ENCODE results near the gene SETD7. TPM values are rescaled to one million over a fixed set of nuclear protein-coding genes. Genes with fewer than 3 reads are reported as not detected.

SETD7 gene
- 23.0 and 28.2 TPM in 2 replicates for total RNA-seq (2014; rRNA removed; shearing (Covaris generic); ENCODE audit: low replicate concordance)

DNA sequence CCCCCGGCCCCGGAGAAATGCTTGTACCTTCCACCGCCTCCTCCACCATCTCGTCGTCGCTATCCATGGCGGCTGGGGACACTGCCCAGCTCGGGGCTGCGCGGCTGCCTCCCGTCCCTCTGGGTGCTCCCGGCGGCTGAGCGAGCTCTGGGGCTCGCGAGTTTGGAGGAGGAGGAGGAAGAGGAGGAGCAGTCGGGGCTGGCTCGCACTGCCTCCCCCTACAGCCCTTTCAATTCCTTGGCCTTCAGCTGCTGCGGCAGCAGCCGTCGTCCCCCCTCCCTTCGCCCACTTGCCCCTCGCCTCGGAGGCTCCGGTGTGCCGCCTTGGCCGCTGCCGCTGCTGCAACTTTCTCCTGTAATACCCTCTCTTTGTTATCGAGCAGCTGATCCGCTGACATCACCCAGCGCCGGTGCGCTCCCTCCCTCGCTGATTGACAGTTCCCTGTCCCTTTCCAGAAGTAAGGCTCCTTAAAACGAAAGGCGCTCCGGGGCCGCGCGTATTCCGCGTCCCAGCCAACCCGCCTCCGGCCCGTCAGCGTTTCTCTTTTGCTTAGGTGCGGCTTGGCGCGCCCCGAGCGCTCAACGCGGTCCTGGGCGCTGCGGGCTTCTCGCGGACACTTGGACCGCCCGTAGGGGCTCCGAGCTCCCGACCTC is at the start of gene SETD7:
Gene SETD7, minus strand, starts transcription at position 149 of the 653 bp plus-strand sequence. Its CDS starts 82 bp downstream, at position 67.
- Histone ChIP-seq H3K9me3 (no peaks in the 10 kb centered on the region), H3K27me3 (no peaks in the 10 kb centered on the region), H3K36me3 (no peaks in the 10 kb centered on the region), H3K4me3 (peak within 1 kb of the TSS; percentile 71)
- DNase-seq, result peak; percentile 72

DNA sequence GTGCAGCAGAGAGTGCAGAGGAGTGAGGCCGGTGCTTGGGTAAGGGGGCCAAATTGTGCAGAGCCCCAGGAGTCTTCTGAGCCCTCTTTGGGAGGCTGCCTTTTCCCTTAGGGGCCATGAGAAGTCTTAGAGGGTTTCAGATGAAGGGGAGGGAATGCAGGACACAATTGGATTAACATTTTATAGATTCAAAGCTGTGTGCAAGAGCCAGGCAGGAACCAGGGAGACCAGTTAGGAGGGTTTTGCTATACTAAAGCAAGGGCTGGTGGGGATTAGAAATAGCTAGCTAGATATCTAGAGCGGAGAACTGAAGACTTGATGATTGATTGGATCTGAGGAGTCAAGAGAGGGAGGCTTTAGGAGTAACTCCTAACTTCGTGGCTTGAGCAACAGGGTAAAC is 49.5 kb upstream of the SETD7 start:
- Histone ChIP-seq H3K36me3 (no peaks in the 10 kb centered on the region), H3K9me3 (no peaks in the 10 kb centered on the region), H3K27me3 (no peaks in the 10 kb centered on the region), H3K4me3 (no peak overlapping the region)
- DNase-seq, result no peak

DNA sequence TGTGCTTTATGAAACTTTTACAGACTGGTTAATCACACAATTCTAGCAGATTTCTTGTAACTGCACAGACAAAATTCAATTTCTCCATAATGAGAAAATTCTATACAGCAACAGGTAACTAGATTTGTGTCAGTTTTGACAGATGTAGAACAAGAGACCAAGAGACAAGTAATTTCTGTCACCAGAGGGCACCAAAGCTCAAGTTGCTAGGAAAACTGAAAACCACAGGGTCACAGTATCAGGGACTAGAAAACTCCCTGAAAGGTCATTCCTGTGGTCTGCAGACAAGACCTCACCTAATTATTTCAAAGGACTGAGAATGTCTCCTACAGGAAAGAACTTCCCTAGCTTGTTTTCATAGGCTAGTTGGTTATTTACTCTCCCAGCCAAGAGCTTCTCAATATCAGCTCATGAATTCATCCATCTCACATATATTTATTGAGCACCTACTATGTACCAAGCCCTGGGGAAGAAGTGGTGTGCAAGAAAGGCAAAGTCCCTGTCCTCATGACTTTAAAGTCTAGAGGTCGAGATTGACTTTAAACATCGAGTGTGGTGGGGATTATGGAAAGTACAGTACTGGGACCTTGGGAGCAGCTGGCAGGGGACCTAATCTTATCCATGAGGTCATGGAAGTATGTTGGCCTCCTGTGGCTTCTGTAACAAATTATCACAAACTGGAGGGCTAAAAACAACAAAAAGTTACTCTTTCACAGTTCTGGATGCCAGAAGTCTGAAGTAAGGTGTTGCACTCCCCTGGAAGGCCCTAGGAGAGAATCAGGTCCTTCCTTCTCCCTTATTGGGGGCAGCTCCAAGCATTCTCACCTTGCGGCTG is 47.8 kb upstream of the SETD7 start:
- no peak overlapping the region for H3K4me3 ChIP-seq
- H3K36me3 ChIP-seq, result no peaks in the 10 kb centered on the region
- H3K27me3 ChIP-seq, result no peaks in the 10 kb centered on the region
- DNase-seq, result no peak
- no peaks in the 10 kb centered on the region for H3K9me3 ChIP-seq

DNA sequence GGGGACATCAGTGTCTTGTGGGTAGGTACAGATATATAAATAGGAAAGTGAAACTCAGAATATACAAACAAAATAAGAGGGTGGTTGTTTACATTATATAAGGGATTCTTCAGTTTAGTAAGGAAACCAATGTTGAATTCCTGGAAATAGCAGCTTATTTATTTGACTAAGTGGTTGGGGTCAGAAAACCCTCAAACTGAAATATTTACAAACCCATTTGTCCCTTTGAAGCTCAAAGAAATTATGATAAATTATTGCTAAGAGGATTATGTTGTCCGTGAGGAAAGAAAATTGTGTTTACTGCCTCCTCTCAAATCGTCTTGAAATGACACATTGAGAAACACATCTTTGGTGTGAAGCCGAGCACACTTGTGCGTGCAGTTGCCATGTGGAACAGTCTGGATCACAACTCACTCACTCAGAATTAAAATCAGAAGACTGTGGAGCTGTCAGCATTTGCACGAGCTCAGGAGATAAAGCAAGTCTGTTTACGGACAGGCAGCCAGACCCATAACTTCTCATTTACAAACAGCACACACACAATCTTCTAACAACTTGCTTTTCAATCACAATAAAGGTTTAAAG is 46.8 kb upstream of the SETD7 start:
- no peak for DNase-seq
- Histone ChIP-seq H3K9me3 (no peaks in the 10 kb centered on the region), H3K36me3 (no peaks in the 10 kb centered on the region), H3K4me3 (no peak overlapping the region), H3K27me3 (no peaks in the 10 kb centered on the region)

DNA sequence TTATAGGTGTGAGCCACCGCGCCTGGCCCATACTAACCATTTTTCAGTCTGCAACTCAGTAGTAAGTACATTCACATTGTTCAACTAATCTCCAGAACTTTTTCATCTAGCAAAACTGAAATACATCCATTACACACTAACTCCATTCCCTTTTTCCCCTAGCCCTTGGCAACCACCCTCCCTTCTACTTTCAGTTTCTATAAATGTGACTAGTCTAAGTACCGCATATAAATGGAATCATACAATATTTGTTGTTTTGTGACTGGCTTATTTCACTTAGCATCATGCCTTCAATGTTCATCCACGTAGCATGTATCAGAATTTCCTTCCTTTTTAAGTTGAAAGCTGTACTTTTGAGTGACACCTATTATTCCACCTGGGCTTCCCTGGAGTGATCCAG is 44.6 kb upstream of the SETD7 start:
- no peak overlapping the region for H3K4me3 ChIP-seq
- H3K27me3 ChIP-seq, result no peaks in the 10 kb centered on the region
- no peak for DNase-seq
- no peaks in the 10 kb centered on the region for H3K9me3 ChIP-seq
- H3K36me3 ChIP-seq, result no peaks in the 10 kb centered on the region

DNA sequence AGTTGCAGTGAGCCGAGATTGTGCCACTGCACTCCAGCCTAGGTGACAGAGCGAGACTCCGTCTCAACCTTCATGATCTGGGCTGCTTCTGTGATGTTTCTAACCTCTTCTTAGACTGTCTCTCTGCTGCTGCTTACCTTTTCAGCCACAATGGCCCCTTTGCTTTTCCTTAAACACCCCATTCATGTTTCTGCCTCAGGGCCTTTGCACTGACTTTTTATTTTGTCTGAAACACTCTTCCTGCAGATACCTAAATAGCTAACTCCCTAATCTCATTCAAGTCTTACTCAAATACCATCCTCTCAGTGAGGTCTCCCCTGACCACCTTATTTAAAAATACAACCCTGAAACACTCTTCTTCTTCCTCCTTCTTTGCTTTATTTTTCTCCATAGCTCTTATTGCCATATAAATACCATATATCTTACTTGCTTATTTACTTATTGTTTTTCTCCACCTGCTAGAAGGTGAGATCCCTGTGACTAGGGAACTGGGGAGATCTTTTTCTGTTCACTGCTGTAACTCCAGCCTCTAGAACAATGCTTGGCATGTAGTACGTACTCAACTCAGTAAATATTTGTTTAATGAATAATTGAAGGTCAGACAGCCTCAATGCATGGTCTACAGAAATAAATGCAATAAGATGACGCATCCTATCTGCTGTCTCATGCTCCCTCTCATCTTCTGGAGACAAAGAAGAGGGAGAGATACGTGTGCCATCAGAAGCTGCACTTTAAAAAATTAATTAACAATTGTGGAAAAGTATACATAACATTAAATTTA is 43.8 kb upstream of the SETD7 start:
- no peaks in the 10 kb centered on the region for H3K9me3 ChIP-seq
- H3K27me3 ChIP-seq, result no peaks in the 10 kb centered on the region
- H3K36me3 ChIP-seq, result no peaks in the 10 kb centered on the region
- no peak overlapping the region for H3K4me3 ChIP-seq
- no peak for DNase-seq

DNA sequence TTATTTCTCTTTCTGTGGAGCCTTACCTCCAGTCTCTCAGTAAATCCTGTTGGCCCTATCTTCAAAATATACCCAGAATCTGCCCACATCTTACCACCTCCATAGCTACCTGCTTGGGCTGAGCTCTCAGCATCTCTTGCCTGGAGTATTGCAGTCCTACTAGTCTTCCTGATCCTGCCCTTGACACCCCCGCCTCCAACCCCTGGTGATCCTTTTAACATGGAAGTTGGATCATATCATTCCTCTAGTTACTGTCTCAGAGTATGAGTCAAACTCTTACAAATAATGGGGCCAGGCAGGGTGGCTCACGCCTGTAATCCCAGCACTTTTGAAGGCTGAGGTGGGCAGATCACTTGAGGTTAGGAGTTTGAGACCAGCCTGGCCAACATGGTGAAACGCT is 43.1 kb upstream of the SETD7 start:
- DNase-seq, result peak; percentile 18
- Histone ChIP-seq H3K4me3 (no peak overlapping the region), H3K36me3 (no peaks in the 10 kb centered on the region), H3K27me3 (no peaks in the 10 kb centered on the region), H3K9me3 (no peaks in the 10 kb centered on the region)

DNA sequence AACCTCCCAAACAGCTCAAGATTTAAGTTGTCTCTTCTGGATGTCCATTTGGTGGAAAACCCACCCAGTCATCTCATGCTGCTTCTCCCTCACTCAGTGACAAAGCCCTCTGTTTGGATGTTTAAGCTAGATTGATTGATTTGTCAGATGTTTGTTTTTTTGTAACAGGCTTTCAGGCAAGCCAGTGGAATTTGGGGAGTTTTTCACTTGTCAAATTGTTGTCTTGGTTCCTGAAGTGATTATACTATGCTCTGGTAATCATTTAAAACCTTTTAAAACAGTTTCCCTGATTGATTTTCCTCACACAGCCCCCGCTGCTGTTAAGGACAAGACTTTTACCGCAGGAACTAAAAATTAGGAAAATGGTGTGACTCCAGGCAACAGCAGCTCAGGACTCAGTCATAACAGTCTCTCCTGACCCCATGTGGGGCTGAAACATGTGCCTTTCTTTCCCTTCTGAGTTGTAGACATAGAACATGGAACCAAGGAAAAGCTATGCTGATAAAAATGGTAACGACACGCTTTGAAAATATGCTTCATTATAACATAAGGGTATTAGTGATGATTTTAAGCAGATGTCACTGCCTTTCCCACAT is 40.8 kb upstream of the SETD7 start:
- no peaks in the 10 kb centered on the region for H3K27me3 ChIP-seq
- no peaks in the 10 kb centered on the region for H3K36me3 ChIP-seq
- no peaks in the 10 kb centered on the region for H3K9me3 ChIP-seq
- no peak overlapping the region for H3K4me3 ChIP-seq
- DNase-seq, result no peak

DNA sequence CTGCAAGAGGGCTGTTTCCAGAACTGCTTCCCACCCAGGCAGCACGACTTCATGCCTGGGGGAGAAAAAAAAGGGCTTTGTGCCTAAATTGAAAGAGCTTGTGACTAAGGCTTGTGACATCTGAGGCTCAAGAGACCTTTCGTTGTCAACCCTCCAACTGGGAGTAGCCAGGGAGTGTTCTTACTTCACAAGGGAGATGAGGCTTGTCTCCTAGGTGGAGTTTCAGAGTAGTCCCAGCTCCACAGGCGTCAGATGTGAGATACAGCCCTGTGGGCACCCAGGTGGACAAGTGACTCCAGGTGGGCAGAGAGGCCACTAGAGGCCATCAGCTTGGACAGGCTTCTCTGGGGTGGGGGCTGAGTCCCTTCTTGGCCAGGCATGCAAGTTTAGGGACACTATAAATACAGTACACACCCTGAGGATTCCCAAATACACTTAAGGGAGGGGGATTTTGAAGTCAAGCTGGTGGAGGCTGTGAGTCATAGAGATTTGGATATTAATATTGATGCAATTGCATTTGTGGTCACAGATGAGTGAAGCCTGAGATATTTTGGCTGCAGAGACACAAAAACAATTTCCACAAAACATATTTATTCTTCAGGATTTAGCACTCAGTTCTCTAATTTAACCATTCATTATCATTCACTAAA is 40.1 kb upstream of the SETD7 start:
- H3K4me3 ChIP-seq, result no peak overlapping the region
- peak; percentile 16 for DNase-seq
- H3K9me3 ChIP-seq, result no peaks in the 10 kb centered on the region
- H3K36me3 ChIP-seq, result no peaks in the 10 kb centered on the region
- H3K27me3 ChIP-seq, result no peaks in the 10 kb centered on the region

DNA sequence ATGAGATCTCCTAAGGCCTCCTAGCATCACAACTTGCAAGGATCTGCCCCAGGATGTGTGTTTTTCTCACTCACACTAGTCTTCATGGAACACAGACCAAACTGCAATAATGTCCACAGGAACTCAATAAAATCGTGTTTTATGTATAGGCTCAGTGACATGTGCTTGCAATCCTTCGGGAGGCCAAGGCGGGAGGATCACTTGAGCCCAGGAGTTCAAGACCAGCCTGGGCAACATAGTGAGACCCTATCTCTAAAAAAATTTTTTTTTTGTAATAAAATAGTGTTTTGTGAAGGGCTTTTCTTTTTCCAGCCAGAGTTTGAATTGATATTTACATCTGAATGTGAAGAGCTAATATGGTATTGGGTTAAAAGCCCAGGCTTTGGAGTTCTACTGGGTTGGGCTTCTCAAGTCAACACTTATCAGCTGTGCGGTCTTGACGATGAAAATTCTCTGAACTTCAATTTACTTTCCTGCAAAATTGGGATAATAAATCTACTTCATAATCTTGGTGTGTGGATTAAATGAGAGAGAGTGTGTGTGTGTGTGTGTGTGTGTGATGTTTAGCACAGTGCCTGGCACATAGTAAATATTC is 38.7 kb upstream of the SETD7 start:
- H3K9me3 ChIP-seq, result no peaks in the 10 kb centered on the region
- no peak for DNase-seq
- H3K27me3 ChIP-seq, result no peaks in the 10 kb centered on the region
- no peak overlapping the region for H3K4me3 ChIP-seq
- H3K36me3 ChIP-seq, result no peaks in the 10 kb centered on the region

DNA sequence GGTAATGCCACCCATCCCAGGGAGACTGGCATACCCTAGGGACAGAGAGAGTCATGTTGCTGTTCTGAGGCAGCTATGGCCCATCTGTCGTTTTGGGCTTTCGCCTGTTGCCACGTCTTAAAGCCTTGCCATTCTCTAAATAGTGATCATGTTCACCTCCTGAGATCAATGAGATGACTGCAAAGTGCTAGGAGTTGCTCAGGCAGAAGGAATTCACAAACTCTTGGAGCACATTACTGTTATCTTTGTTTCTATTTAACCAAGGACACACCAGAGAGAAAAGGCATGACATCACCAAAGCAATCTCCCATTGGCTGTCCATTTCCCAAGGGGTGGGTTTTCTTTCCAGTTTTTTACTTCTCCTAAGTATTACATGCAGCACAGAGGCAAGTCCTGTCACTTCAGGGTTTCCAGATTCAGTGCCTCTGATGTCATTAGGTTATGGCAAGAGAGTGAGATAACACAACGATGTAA is 37.1 kb upstream of the SETD7 start:
- no peaks in the 10 kb centered on the region for H3K9me3 ChIP-seq
- H3K36me3 ChIP-seq, result no peaks in the 10 kb centered on the region
- peak; percentile 24 for DNase-seq
- H3K27me3 ChIP-seq, result no peaks in the 10 kb centered on the region
- H3K4me3 ChIP-seq, result no peak overlapping the region

DNA sequence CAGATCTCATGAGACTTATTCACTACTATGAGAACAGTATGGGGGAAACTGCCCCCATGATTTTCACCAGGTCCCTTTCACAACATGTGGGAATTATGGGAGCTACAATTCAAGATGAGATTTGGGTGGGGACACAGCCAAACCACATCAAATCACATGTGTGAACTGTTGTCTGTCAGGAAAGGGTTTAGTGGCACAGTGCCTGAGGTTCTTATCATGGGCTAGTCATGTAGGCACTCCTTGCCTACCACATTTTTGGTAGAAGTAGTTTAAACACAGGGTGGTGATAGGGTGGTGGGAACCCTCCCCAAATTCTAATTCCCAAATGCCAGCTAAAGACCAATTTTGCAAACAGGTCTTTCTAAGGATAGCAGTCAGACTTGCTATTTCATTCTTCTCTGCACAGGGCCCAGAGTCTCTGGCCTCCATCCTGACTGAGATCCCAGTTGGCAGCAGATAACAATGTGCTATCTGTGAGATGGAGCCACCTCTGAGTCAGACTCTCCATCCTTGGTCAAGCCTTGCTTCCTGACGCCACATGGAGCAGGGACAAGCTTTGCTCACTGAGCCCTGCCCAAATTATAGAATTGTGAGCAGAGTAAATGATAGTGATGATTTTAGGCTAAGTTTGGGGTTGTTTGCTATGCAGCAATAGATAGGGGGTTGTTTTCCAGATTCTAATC is 33.5 kb upstream of the SETD7 start:
- no peak for DNase-seq
- Histone ChIP-seq H3K27me3 (no peaks in the 10 kb centered on the region), H3K36me3 (no peaks in the 10 kb centered on the region), H3K9me3 (no peaks in the 10 kb centered on the region), H3K4me3 (no peak overlapping the region)

DNA sequence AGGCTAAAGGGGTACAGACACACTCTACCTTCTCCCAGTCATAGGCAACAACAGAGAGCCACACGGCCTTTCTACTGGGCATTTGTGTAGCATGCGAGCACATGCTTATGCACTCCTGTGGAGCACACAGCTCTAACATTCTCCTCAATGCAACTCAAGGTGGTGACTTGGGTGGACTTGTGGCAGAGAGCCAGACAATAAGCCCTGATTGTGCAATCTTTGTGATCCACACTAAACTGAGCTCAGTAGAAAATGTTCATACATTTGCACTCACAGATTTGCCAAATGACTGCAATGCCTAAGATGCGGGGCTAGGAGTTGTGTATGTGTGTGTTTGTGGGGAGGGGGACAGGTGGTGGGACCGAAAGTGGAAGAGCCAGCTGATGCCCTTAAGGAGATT is 31.4 kb upstream of the SETD7 start:
- DNase-seq, result no peak
- H3K4me3 ChIP-seq, result no peak overlapping the region
- no peaks in the 10 kb centered on the region for H3K9me3 ChIP-seq

DNA sequence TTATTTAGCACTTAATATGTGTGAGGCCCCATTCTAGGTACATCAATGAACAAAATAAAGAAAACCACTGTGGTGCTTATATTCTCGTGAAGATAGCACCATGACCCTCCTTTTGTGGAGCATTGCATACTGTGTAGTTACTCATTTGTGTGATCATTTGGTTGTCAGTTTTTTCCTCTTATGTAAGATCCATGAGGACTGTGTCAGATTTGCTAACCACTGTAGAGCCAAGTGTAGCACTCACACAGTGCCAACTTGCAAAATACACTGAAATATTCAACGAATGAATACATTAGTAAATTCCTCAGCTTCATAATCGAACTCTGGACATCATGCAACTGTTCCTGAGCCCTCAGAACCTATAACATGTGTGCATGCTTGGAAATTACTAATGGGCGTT is 29.5 kb upstream of the SETD7 start:
- Histone ChIP-seq H3K36me3 (no peaks in the 10 kb centered on the region), H3K27me3 (no peaks in the 10 kb centered on the region), H3K4me3 (no peak overlapping the region), H3K9me3 (no peaks in the 10 kb centered on the region)
- no peak for DNase-seq

More for the DNA sequence above, 31.4 kb upstream of the SETD7 start:
- H3K36me3 ChIP-seq, result no peaks in the 10 kb centered on the region
- no peaks in the 10 kb centered on the region for H3K27me3 ChIP-seq

DNA sequence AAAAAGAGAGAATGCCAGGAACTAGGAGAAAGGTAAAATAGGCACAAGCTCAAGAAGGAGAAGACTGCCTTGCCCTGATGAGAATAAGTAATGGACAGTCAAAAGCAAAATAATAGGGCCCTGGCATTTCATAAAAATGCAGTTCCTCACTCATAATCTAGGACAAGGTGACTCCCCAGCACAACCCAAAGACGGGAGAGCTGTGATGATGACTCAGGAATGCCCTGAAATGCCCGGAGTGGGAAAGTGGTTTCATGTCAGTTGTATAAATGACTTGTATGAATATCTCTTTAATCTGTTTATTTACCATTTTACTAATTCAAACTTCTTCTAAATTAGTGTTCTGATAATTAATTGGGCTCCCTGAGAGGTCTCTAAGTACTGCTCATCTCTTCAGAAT is 28.8 kb upstream of the SETD7 start:
- Histone ChIP-seq H3K36me3 (no peaks in the 10 kb centered on the region), H3K4me3 (no peak overlapping the region), H3K9me3 (no peaks in the 10 kb centered on the region), H3K27me3 (no peaks in the 10 kb centered on the region)
- no peak for DNase-seq
